C4-2B (cell line): Measurements from ENCODE around the gene GAL.

Experiments
- CTCF ChIP-seq: fragments of 450-650 bp; conservative IDR thresholded peaks from 2 replicates; pipeline ENCODE4 v1.5.1; 2017; ENCODE audit warnings: mild to moderate bottlenecking
- ZFX ChIP-seq: fragments of 450-650 bp; IDR thresholded peaks from 2 replicates; pipeline ENCODE4 v1.6.1; 2017

GRCh38 chr11:68685656-68686380 lies 1.5 kb downstream of the GAL start:
- TF ChIP-seq CTCF (no peak), ZFX (no peak)
